ENCODE data around the gene SH3RF3. TPM values are rescaled to one million over a fixed set of nuclear protein-coding genes. Genes with fewer than 3 reads are reported as not detected.
"Not testable (repeated sequence)": the region's sequence is repeated elsewhere in the genome, so short reads cannot be mapped to it uniquely, and the experiment has no call there.

Gene SH3RF3
- total RNA-seq, 2 experiments from 2014 or later, result 0.25 to 0.44 TPM

GRCh38 chr2:109209941-109210340 lies 80.9 kb downstream of the SH3RF3 start:
- ChIA-PET POLR2A (no interaction called here), CTCF (no interaction called here)

GRCh38 chr2:109210431-109211200 lies 81.6 kb downstream of the SH3RF3 start:
- CTCF ChIA-PET, result interaction anchor here (0.7 to 1.5 kb wide), 2 partner anchors 9 to 79 kb away, joined by 3 to 4 read pairs; no protein-coding TSS in a partner anchor
- POLR2A ChIA-PET, result no interaction called here

- ChIA-PET POLR2A (no interaction called here), CTCF (interaction anchor here (0.6 to 1.5 kb wide), 3 partner anchors 10 to 78 kb away, joined by 3 to 4 read pairs (median 3); no protein-coding TSS in a partner anchor)
These were observed 82.3 kb downstream of the SH3RF3 start for GRCh38 chr2:109211315-109211714.

GRCh38 chr2:109212836-109213563 lies 84.0 kb downstream of the SH3RF3 start:
- ChIA-PET CTCF (no interaction called here), POLR2A (interaction anchor here (0.6 kb wide), 1 partner anchor 301 kb away, joined by 3 read pairs; no protein-coding TSS in a partner anchor)

GRCh38 chr2:109213646-109214433 lies 84.8 kb downstream of the SH3RF3 start:
- ChIA-PET POLR2A (interaction anchor here (0.6 kb wide), 1 partner anchor 300 kb away, joined by 3 read pairs; no protein-coding TSS in a partner anchor), CTCF (interaction anchor here (0.5 kb wide), 1 partner anchor 481 kb away, joined by 5 read pairs; no protein-coding TSS in a partner anchor)

- ChIA-PET CTCF (interaction anchor here (0.5 kb wide), 1 partner anchor 480 kb away, joined by 5 read pairs; no protein-coding TSS in a partner anchor), POLR2A (no interaction called here)
These were observed 85.8 kb downstream of the SH3RF3 start for GRCh38 chr2:109214651-109215371.

GRCh38 chr2:109215866-109216265 lies 86.9 kb downstream of the SH3RF3 start:
- CTCF ChIA-PET, result no interaction called here
- POLR2A ChIA-PET, result no interaction called here

- ChIA-PET CTCF (interaction anchor here (1.4 kb wide), 1 partner anchor 294 kb away, joined by 4 read pairs; no protein-coding TSS in a partner anchor), POLR2A (no interaction called here)
These were observed 87.3 kb downstream of the SH3RF3 start for GRCh38 chr2:109216332-109216731.

- POLR2A ChIA-PET, result no interaction called here
- CTCF ChIA-PET, result interaction anchor here (1.4 kb wide), 1 partner anchor 293 kb away, joined by 4 read pairs; no protein-coding TSS in a partner anchor
These were observed 88.5 kb downstream of the SH3RF3 start for GRCh38 chr2:109217362-109218086.

- POLR2A ChIA-PET, result no interaction called here
These were observed 89.2 kb downstream of the SH3RF3 start for GRCh38 chr2:109218087-109218791.

GRCh38 chr2:109218792-109219126 lies 89.8 kb downstream of the SH3RF3 start:
- ChIA-PET POLR2A (no interaction called here), CTCF (no interaction called here)

More at GRCh38 chr2:109218087-109218791, 89.2 kb downstream of the SH3RF3 start:
- CTCF ChIA-PET, result no interaction called here

- POLR2A ChIA-PET, result no interaction called here
- CTCF ChIA-PET, result no interaction called here
These were observed 91.9 kb downstream of the SH3RF3 start for GRCh38 chr2:109220860-109221259.

GRCh38 chr2:109221316-109221715 lies 92.3 kb downstream of the SH3RF3 start:
- POLR2A ChIA-PET, CTCF ChIA-PET: not testable (repeated sequence)

- ChIA-PET POLR2A (no interaction called here), CTCF (no interaction called here)
These were observed 93.4 kb downstream of the SH3RF3 start for GRCh38 chr2:109222422-109222821.

GRCh38 chr2:109222825-109223471 lies 93.9 kb downstream of the SH3RF3 start:
- ChIA-PET CTCF (no interaction called here), POLR2A (no interaction called here)

GRCh38 chr2:109223490-109223889 lies 94.5 kb downstream of the SH3RF3 start:
- POLR2A ChIA-PET, result no interaction called here
- CTCF ChIA-PET, result no interaction called here

- CTCF ChIA-PET, POLR2A ChIA-PET: not testable (repeated sequence)
These were observed 95.3 kb downstream of the SH3RF3 start for GRCh38 chr2:109224341-109224740.

Data from activated CD8-positive, alpha-beta memory T cell treated with anti-CD3 and anti-CD28 coated beads for 36 hours (primary cell).